HG03558 (cell line): Measurements from ENCODE around the gene CALD1.
A peak's percentile ranks its signal among the peaks of the same experiment; 100 is the strongest.

Experiments used
- ATAC-seq: cut with Tn5 transposase; IDR thresholded peaks from one replicate; pipeline ENCODE4 v1.9.1; 2021; ENCODE audit warnings: moderate number of reproducible peaks; ENCODE audit not compliant: unreplicated experiment; ENCODE audit errors: extremely low read depth

The CALD1 gene

GRCh38 chr7:134888141-134888740, 108.8 kb downstream of the CALD1 start:
- no peak for ATAC-seq

- ATAC-seq = no peak
These were observed 111.1 kb downstream of the CALD1 start for GRCh38 chr7:134890246-134891240.

GRCh38 chr7:134891262-134891695, 111.8 kb downstream of the CALD1 start:
- ATAC-seq = no peak

- no peak for ATAC-seq
These were observed 112.6 kb downstream of the CALD1 start for GRCh38 chr7:134891696-134892678.

GRCh38 chr7:134892963-134893362, 113.5 kb downstream of the CALD1 start:
- no peak for ATAC-seq

GRCh38 chr7:134893920-134894319, 114.5 kb downstream of the CALD1 start:
- no peak for ATAC-seq

GRCh38 chr7:134894928-134895327, 115.5 kb downstream of the CALD1 start:
- no peak for ATAC-seq

GRCh38 chr7:134896073-134896472, 116.6 kb downstream of the CALD1 start:
- no peak for ATAC-seq

- ATAC-seq = no peak
These were observed 118.5 kb downstream of the CALD1 start for GRCh38 chr7:134897936-134898335.

GRCh38 chr7:134899729-134900128, 120.3 kb downstream of the CALD1 start:
- ATAC-seq = no peak

- peak; percentile 63 for ATAC-seq
These were observed 120.9 kb downstream of the CALD1 start for GRCh38 chr7:134900166-134900982.

- ATAC-seq = no peak
These were observed 122.1 kb downstream of the CALD1 start for GRCh38 chr7:134901389-134902020.

- ATAC-seq = no peak
These were observed 122.6 kb downstream of the CALD1 start for GRCh38 chr7:134902058-134902457.

GRCh38 chr7:134903073-134903790, 123.8 kb downstream of the CALD1 start:
- no peak for ATAC-seq

- no peak for ATAC-seq
These were observed 125.9 kb downstream of the CALD1 start for GRCh38 chr7:134905375-134905774.

- no peak for ATAC-seq
These were observed 127.6 kb downstream of the CALD1 start for GRCh38 chr7:134907000-134907399.

- no peak for ATAC-seq
These were observed 128.2 kb downstream of the CALD1 start for GRCh38 chr7:134907639-134908038.

- no peak for ATAC-seq
These were observed 128.9 kb downstream of the CALD1 start for GRCh38 chr7:134908289-134908688.
